ENCODE results near the gene KRTAP4-12.

- TF ChIP-seq CTCF (IDR thresholded peaks at IDR 0.05; ENCODE audit: insufficient read depth, low read depth, low read length) = no peak
- no peak for TF ChIP-seq EZH2 (IDR thresholded peaks at IDR 0.05; ENCODE audit: insufficient read depth, low read length)
Observed at GRCh38 chr17:41147531-41148204, 23.7 kb upstream of the KRTAP4-12 start.

Measured in astrocyte (in vitro differentiated cells and primary cell).